Stimulated activated CD4-positive, alpha-beta T cell treated with anti-CD3 and anti-CD28 coated beads, Interleukin-4, amount 100 ng/mL, for 24 hours (primary cell): ENCODE data around the gene WDR90.
A peak's percentile ranks its signal among the peaks of the same experiment; 100 is the strongest.

ENCODE experiments used
- DNase-seq: peaks from one replicate; pipeline ENCODE4 v3.0.0-alpha.2; 2020

WDR90 gene

DNA sequence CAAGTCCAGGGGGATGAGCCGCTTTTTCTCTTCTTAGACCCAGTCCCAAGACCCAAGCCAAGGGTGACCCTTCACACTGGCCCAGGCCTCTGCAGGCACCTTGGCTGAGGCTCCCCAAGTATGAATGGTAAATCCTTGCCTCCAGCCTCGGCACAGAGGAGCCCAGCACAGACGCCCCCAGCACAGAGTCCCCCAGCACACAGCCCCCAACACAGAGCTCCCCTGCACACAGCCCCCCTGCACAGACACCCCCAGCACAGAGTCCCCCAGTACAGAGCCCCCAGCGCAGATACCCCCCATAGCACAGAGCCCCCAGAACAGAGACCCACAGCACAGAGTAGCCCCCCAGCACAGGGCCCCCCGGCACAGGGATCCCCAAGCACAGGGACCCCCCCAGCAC is 8.6 kb upstream of the WDR90 start:
- no peak for DNase-seq

DNA sequence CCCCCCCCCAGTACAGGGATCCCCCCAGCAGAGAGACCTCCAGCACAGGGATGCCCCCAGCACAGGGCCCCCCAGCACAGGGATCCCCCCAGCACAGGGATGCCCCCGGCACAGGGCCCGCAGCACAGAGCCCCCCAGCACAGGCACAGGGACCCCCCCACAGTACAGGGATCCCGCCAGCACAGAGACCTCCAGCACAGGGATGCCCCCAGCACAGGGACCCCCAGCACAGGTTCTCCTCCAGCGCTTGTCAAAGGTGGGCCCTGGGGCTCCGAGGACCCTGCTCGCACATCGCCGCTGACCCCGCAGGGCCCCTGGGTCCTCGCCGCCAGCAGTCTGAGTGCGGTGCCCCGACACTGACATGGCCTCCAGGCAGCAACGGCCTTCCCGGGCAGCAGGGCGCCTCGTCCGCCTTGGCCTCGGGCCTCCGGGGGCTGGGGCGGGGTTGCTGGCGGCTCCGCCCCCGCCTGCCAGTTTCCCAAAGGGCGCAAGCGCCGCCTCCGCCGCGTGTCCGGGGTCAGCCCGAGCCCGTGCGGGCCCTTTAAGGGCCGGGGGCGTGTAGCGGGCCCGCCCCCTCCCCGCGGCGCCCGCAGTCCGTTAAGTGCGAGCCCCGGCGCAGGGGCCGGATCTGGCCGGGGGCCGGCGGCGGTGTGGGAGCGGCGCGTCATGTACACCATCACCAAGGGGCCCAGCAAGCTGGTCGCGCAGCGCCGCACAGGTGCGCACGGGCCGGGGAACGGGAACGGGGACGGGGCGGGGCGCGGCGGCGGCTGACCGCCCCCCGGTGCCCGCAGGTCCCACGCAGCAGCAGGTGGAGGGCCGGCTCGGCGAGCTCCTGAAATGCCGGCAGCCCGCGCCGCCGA is 7.6 kb upstream of the WDR90 start, which contains the start of gene MCRIP2:
TSS of gene MCRIP2 (plus strand) at position 503 of the 863 bp plus-strand sequence. CDS start at position 667, 164 bp downstream.
- peak; percentile 71 for DNase-seq

DNA sequence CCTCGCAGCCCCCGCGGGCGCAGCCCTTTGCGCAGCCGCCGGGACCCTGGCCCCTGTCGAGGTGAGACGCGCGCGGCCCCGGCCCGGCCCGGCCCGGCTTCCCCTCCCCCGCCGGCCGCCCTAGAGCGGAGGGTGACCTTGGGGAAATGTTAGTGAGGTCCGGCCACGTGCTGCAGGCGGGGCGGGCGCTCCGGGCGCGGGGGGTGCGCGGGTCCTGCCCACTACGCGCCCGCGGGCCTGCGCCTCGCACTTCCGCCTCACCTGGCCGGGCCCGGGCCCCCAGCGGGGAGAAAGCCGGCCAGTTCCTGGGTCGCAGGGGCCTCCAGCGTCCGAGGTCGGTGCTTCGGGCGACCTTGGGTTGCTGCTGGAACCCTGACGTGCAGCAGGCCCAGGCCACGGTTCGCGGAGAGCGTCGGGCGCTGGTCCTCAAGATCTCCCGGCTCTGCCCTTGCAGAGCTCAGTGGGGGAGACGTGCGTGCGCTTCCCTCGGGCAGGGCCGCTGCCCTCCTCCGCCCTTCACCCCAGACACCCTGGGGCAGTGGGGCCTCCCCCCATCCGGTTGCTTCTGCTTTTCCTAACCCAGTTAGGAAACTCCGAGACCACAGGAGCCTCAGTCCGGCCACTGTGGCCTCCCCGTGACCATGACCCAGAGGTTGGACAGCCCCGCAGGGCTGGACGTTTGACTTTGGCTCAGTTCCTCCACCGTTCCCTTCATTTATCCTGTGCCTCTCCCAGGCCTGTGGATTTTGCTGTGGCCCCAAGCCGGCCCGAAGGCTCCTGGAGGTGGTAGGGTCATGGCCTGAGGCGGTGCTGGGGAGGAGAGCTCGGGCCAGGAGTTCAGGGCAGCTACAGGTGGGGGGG is 6.7 kb upstream of the WDR90 start:
- peak; percentile 35 for DNase-seq

DNA sequence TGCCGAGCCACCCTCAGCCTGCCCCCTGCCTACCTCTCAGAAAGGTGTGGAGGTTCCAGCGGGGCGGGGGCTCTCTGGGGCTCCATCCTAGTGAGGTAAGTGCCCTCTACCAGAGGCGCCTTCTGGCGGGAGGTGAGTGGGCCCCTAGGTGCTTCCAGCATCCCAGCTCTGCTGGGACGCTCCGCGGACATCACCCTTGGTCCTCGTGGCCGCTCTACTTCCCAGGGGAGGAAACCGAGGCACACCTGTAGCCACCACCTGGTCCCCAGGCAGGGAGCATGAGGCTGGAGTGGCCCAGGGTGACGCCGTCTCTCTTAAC is 6.2 kb upstream of the WDR90 start:
- no peak for DNase-seq

DNA sequence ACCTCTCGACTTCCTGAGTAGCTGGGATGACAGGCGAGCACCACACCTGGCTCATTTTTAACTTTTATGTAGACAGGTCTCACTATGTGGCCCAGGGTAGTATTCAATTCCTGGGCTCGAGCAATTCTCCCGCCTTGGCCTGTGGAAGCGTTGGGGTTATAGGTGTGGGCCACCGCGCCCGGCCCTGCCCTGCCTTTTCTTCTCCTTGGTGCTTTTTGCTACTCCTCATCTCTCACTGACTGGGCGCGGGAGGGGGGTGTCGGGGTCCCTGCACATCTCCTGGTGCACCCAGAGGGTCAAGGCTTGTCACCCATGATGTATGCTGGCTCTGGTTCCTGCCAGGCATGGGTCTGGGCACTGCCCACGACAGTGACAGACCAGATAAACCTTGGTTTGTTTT is 4.6 kb upstream of the WDR90 start:
- DNase-seq: no peak

DNA sequence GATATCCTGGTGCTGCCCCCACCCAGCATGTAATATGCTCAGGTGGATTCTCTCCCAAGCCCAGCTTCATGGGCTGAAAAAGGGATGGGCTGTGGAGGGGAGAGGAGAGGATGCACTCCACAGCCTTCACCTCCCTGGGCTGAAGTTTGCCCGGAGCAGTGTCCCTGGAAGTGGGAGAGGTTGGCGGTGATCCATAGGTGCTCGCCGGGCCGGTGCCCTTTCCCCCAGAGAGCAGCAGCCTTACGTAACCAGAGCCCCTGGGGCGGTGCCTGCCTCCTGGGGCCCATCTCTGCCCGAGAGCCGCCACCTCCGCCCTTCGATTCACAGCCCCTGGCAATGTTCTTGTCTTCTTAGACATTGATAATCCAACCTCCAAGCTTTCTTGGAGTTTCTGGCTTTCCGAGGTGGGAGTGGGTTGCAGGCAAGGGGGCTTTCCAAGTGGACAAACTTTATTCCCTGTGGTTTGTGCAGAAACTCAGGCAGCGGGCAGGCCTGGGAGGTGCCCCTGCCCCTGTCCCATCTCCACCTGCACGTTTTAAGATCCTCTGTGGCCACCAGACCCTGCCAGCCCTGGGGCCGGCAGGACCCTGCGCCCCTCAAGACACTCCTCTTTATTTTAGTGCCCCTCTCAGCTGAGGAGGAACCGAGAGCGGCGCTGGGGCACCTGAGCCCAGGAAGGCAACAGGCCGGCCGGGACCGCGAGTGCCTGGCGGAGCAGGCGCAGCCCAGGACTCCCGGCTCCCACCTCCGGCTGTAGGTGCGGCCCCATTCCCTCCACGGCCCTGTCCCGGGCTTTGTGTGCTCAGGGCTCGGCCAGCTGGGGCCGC is 3.1 kb upstream of the WDR90 start:
- no peak for DNase-seq

DNA sequence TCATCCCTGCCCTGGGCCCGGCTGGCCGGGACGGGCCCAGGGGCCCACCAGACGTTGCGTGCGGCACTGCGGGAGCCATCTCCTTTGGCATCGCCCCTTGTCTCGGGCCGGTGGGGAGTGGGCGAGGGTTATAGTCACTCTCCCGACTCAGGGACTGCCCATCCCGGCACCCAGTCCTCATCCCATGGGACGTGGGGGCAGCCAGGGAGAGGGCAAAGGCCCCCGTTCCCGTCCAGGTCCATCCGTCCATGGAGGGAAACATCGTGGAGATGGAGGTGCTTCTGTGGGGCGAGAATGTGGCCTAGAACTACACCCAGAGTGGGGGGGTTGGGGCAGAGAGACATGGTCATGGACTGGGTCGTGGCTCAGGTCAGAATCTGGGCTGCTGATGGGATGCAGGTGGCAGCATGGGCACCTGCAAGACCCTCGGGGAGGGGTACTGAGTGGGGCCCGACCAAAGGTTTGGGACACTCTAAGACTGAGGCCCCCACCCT is 2.4 kb upstream of the WDR90 start:
- no peak for DNase-seq

DNA sequence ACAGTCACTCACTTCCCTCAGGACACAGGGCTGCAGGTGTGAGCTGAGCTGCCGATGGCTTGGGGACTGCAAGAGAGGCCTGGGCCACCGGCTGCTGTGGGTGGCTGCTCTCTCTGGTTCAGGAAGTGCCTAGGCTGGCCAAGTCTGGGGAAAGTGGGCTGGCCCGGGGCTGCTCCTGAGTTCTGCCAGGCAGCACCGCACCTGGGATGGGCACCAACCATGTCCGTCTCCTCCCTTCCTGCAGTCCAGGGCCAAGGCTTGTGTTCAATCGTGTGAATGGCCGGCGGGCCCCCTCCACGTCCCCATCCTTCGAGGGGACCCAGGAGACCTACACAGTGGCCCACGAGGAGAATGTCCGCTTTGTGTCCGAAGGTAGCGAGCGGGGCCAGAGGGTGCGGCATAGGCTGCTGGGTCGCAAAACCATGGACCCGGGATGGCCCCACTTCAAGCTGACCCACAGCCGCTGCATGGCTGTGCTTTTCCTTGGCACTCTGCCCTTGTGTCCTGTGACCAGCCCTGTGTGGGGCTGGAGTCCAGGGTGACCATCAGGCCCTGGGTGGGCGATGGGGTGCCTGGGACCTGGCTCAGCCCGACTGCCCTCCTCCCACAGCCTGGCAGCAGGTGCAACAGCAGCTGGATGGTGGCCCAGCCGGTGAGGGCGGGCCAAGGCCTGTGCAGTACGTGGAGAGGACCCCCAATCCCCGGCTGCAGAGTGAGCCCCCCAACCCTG is 1.8 kb upstream of the WDR90 start:
- no peak for DNase-seq

DNA sequence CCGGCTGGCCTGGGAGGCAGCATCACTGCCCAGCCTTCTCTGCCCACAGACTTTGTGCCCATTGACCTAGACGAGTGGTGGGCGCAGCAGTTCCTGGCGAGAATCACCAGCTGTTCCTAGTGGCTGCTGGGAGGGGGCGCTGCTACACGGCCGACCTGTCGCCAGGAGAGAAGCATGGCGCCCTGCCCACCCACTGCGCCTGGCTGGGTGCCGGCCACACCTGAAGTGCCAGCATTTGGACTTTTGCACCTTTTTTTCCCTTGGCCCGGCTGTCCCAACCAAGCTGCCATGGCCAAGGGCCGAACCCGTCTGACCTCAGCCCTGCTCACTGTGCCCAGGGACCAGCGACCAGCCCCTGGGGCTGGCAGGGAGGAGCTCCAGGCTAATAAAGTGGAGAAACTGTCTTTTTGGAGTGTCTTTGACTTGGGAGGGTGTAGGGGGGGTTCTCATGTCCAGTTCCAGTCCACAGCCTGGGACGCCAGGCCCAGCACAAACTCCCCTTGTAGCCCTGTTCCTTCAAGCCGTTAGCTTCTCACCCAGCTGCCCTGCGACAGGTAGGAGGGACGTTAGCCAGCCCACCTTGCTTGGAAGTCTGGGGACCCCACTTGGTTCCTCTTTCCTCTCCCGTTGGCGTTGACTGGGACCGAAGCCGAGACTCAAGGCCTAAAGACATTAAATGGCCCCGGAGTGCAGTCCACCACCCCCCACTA is 939 bp upstream of the WDR90 start:
- DNase-seq: peak; percentile 57

DNA sequence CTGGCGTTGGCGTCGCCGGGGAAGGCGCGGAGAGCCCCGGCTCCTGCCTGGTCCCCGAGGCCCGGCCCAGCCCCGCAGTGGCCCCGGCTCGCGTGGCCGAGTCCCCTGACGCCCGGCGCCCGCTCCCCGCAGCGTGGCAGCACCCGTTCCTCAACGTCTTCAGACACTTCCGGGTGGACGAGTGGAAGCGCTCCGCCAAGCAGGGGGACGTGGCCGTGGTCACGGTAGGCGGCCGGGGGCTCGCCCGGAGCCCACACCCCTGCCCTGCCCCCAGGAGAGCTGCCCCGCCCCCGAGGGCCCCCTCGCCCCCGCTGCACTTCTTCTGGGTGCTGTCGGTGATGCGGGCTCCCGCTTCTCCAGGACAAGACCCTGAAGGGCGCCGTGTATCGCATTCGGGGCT is 466 bp downstream of the WDR90 start:
- DNase-seq: no peak

DNA sequence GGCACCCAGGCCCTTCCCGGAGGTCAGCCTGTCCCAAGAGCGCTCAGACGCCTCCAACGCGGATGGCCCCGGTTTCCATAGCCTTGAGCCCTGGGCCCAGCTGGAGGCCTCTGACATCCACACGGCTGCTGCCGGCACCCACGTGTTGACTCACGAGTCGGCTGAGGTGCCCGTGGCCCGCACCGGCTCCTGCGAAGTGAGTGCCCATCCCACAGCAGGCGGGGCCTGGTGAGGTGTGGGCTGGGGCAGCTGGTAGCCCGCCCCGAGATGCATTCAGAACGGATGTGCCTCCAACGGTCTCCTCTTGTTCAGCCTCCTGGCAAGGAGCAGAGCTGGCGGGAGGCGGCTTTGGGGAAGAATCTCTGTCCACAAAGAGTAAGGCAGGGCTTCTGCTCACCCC is 2.7 kb downstream of the WDR90 start:
- no peak for DNase-seq

DNA sequence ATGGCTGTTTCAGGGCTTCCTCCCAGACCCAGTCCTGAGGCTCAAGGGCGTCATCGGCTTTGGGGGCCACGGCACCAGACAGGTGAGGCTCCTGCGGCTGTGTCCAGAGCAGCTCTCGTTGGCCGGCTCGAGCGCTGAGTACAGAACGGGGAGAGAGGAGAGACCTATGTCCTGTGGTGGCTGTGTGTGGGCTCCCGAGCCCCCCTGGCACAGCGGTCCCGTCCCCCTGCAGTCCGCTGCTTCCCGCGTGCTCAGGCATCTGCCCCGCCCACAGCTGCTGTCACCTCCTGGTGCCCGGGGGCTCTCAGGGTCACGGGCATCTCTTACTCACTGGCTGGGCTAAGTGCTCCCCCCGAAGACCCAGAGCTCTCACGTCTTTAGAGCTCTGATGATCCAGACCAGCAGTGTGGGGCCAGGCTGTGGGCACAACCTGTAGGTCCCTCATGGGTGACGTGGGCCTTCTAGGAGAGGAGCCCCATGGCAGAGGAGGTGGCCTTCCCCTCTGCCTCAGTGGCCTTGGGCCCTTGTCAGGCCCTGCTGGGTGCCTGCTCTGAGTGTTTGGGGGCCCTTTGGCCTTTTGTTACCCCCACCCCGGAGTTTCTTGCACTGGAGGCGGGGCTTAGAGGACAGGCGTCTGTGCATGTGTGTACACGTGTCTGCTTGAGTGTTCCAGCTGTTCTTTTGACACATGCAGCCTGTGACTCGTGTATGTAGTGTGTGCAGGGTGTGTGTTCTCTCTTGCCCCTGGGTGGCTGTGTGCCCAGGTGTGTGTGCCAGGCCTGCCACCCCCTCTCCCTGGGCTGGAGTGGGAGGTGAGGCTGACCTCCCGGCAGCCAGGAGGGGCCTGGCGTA is 3.5 kb downstream of the WDR90 start:
- no peak for DNase-seq

DNA sequence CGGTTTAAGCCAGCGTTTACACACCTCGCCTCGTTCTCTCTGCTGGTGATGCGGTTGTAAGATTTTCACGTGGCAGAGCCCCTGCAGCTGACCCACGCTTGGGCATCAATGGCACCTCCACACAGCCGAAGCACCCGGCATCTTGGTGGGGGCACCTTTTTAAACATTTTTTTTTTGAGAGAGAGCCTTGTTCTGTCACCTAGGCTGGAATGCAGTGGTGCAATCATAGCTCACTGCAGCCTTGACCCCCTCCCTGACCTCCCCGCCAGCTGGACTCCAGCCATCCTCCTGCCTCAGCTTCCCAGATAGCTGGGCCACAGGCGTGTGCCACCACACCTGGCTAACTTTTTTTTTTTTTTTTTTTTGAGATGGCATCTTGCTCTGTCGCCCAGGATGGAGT is 4.9 kb downstream of the WDR90 start:
- no peak for DNase-seq

DNA sequence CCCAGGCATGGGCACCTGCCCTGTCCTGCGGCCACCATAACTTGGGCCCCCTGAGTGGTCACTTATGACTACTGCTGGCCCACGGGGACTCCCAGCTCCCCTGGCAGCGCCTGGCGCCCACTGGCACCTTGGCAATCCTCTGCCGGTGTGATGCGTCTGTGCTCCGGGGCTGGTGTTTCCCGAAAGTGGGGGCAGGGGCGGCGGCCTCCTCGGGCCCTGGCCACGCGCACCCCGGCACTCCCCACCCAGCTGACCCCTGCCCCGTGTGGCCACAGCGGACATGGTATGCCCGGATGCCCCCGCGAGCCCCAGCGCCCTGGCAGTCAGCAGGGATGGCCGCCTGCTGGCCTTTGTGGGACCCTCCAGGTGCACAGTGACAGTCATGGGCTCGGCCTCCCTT is 8.3 kb downstream of the WDR90 start:
- DNase-seq: no peak

DNA sequence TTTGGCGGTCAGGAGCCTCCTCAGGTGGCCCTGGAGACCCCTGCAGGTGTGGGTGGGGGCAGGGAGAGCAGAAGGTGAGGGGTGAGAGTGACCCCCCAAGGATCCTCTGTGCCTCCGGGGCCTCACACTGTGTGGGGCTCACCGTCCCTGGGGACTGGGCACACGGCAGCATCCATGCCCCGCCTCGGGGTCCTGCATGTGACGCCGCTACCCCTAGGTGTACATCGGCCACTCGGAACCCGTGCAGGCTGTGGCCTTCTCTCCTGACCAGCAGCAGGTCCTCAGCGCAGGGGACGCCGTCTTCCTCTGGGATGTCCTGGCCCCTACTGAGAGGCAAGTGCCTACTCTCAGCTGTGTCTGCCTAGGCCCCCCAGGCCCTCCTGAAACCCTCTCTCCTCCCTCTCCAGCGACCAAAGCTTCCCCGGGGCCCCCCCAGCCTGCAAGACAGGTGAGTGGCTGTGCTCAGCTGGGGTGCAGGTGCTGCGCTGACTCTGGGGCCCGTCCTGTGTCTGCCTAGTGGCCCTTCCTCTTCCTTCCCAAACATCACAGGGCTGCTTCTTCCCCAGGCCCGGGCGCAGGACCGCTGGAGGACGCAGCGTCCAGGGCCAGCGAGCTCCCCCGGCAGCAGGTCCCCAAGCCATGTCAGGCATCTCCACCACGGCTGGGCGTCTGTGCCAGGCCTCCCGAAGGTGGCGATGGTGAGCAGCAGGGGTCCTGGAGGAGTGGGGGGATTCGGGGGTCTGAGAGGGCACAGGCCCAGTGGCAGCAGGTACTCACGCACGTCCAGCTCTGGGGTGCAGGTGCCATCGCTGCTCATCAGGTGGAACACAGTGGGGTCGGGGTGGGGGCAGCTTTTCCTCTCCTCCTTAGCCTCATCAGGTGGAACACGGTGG is 9.8 kb downstream of the WDR90 start:
- DNase-seq: no peak

DNA sequence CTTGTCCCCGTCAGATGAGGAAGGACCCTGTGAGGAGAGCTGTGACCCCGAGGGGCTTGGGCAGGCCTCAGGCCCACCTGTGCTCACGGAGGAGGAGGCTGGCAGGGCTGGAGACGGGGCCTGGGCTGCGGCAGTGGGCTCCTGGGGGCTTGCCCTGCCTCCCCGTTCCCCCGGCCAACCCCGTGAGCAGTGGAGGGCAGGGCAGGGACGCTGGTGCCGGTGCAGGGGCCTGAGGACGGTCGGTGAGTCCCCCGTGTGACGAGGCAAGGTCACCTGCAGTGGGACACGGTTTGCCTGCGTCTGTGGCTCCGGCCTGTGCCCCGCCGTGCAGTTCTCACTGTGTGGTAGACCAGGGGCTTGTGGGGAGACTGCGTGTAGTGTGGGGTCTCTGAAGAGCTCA is 10.5 kb downstream of the WDR90 start:
- no peak for DNase-seq

DNA sequence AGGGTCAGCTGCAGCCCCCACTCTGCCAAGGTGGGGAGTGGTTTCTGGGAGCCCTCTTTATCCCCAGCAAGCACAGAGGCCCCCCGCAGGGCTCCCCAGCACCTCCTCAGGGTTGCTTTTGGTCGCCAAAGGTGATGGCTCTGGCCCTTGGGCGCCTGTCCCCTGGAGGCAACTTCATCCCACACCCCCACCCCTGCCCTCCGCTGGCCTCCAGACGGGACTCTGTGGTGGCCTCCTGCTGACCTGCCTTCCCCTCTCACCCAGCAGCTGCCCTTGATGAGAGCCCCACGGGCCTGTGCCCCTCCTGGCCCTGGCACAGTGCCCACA is 10.9 kb downstream of the WDR90 start:
- no peak for DNase-seq

DNA sequence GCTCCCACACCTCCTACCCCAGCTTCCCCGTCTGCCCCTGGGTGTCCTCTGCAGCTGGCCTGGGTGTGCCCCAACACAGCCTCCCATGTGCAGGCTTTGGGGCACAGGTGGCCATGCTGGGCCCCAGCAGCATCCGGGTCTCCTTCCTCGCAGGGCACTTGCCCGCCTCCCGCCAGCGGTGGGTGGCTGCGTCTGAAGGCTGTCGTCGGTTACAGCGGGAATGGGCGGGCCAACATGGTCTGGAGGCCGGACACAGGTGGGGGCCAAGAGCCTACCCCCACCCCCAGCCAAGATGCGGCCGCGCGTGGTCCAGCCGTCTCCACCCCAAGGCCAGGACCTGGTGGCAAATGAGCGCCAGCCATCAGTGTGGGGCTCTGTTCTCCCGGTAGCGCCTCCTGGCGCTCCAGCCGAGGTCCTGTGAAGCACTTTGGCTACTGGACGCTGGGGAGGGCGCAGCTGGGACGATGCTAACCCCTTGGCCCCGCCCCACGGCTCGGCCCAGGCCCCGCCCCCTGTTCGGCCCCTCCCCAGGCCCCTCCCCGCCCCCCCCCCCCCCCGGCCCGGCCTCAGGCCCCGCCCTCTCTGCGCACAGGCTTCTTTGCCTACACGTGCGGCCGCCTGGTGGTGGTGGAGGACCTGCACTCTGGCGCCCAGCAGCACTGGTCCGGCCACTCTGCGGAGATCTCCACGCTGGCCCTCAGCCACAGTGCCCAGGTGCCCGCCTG is 11.5 kb downstream of the WDR90 start:
- peak; percentile 68 for DNase-seq

DNA sequence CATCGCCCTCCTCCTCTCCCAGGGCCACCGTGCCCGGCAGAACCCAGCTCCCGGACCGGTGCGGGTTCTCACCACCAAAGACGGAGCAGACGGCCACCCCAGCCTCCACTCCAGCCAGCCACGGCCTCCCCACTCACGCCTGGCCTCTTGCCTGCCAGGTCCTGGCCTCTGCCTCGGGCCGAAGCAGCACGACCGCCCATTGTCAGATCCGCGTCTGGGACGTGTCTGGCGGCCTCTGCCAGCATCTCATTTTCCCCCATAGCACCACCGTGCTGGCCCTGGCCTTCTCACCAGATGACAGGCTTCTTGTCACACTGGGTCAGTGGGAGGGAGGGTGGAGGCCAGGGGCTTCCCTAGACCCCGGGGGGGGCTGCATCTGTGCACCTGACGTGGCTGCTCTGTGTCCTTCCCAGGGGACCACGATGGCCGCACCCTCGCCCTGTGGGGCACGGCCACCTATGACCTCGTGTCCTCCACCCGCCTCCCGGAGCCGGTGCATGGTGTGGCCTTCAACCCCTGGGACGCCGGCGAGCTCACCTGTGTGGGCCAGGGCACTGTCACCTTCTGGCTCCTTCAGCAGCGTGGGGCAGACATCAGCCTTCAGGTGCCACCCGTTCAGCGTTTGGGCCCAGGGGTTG is 12.1 kb downstream of the WDR90 start:
- no peak for DNase-seq
